K562 (cell line): ENCODE data around the gene TMSB4X. TPM values are rescaled to one million over a fixed set of nuclear protein-coding genes. Genes with fewer than 3 reads are reported as not detected.

Experiments
- FOXJ2 ChIP-seq: fragments of 200-800 bp; sonication (Bioruptor generic); IDR thresholded peaks from 2 replicates; pipeline ENCODE4 v1.6.1; 2016; ENCODE audit warnings: missing genetic modification characterization, missing compliant biosample characterization
- KAT8 ChIP-seq: fragments of 450-650 bp; IDR thresholded peaks from 2 replicates; pipeline ENCODE4 v1.6.1; 2016; ENCODE audit warnings: low read depth, mild to moderate bottlenecking
- MCM7 ChIP-seq, 2 experiments: fragments of 450-650 bp; IDR thresholded peaks; 2 replicates each; pipeline ENCODE4 v1.6.1; 2016 to 2018
- NR2C2 ChIP-seq, 2 experiments: fragments of 200-800 bp in 1 of 2; sonication (Bioruptor generic) in 1 of 2; sonication (generic) in 1 of 2; formaldehyde crosslinking in 1 of 2; IDR thresholded peaks; 2 replicates each; pipeline versions ENCODE4 v1.6.1 to v1.8.0; 2016 to 2022; ENCODE audit warnings: mild to moderate bottlenecking in 1 of 2, missing compliant biosample characterization in 1 of 2, missing genetic modification characterization in 1 of 2, missing genetic modification reagents in 1 of 2
- PTBP1 ChIP-seq: fragments of 200-400 bp; formaldehyde crosslinking; IDR thresholded peaks from 2 replicates; pipeline ENCODE4 v1.6.1; 2017; ENCODE audit warnings: low read depth, low read length
- RFX7 ChIP-seq: fragments of 250-450 bp; sonication (Bioruptor Pico); IDR thresholded peaks from 2 replicates; pipeline ENCODE4 v1.5.1; 2021; ENCODE audit warnings: mild to moderate bottlenecking
- RUNX1 ChIP-seq: sonication (generic); IDR thresholded peaks from 2 replicates; pipeline ENCODE4 v1.6.1; 2016; ENCODE audit warnings: antibody characterized with exemption, low read depth
- TBL1XR1 ChIP-seq, 2 experiments: IDR thresholded peaks; 2 replicates each; pipeline ENCODE4 v1.6.1; 2012; ENCODE audit warnings: improper control_type of control experiment in 2 of 2, low read length in 2 of 2, mild to moderate bottlenecking in 1 of 2
- ZBTB43 ChIP-seq: sonication (generic); formaldehyde crosslinking; IDR thresholded peaks from 2 replicates; pipeline ENCODE4 v1.8.0; 2023; ENCODE audit warnings: mild to moderate bottlenecking, missing genetic modification reagents
- ZNF263 ChIP-seq: sonication (generic); formaldehyde crosslinking; IDR thresholded peaks from 2 replicates; pipeline ENCODE4 v1.8.0; 2022; ENCODE audit warnings: mild to moderate bottlenecking, missing genetic modification reagents, borderline replicate concordance
- ZNF639 ChIP-seq, 2 experiments: fragments of 200-800 bp in 1 of 2; sonication (Bioruptor generic) in 1 of 2; sonication (generic) in 1 of 2; formaldehyde crosslinking in 1 of 2; IDR thresholded peaks in 1 of 2; conservative IDR thresholded peaks in 1 of 2; 2 replicates each; pipeline versions ENCODE4 v1.5.0 to v1.6.1; 2016 to 2020; ENCODE audit warnings: missing compliant biosample characterization in 1 of 2, missing genetic modification characterization in 1 of 2, missing genetic modification reagents in 1 of 2
- ZNF766 ChIP-seq: fragments of 200-800 bp; sonication (Bioruptor generic); conservative IDR thresholded peaks from 2 replicates; pipeline ENCODE4 v1.6.1; 2016; ENCODE audit warnings: missing genetic modification characterization, missing compliant biosample characterization
- polyA plus RNA-seq, 8 experiments: library from polyadenylated mRNA; depleted of rRNA in 4 of 8; stranded (reverse) in 5 of 8; unstranded in 3 of 8; fragments of >200 nt; fragmentation: Nextera tagmentation in 2 of 8; fragmentation: Illumina TruSeq in 1 of 8; extraction: Ambion mirVana in 2 of 8; extraction: Trizol in 1 of 8; gene quantifications; 2 replicates each; pipeline versions ENCODE4 v1.2.1 to v1.2.3, GENCODE V29; 2011 to 2014; ENCODE audit warnings: inconsistent platforms in 1 of 8, missing spikeins in 1 of 8
- total RNA-seq, 7 experiments: library from RNA; depleted of rRNA in 6 of 7; stranded (reverse); fragments of >200 nt in 6 of 7; fragmentation: Illumina TruSeq in 2 of 7; extraction: Trizol in 2 of 7; gene quantifications; 2 replicates each; pipeline versions ENCODE4 v1.2.1 to v1.2.3, GENCODE V29; 2011 to 2021; ENCODE audit warnings: low replicate concordance in 1 of 7

Gene TMSB4X
- total and polyA plus RNA-seq, 9 of the 15 experiments (the other 6 are each of a cell fraction or from before 2014, with no cell fraction given) = 1,035 to 2,035 (median 1,529) TPM

GRCh38 chrX:12974305-12974795, 560 bp upstream of the TMSB4X start (continued):
- TF ChIP-seq NR2C2 (CRISPR knock-in tag; IDR thresholded peaks at IDR 0.05) = no peak
- no peak for TF ChIP-seq NR2C2 (tag; IDR thresholded peaks at IDR 0.05)
- no peak for TF ChIP-seq RUNX1
- no peak for TF ChIP-seq MCM7 (IDR thresholded peaks at IDR 0.05)
- no peak for TF ChIP-seq PTBP1
- no peak for TF ChIP-seq KAT8
- TF ChIP-seq ZNF766 (CRISPR knock-in tag) = no peak; the same call in 1 of the 2 replicates
- TF ChIP-seq FOXJ2 (tag) = no peak
- TF ChIP-seq ZBTB43 = no peak
- TF ChIP-seq TBL1XR1 (IDR thresholded peaks at IDR 0.05; ENCODE audit: low read length in 2 of 2) = no peak
- TF ChIP-seq ZNF639 (CRISPR knock-in tag; conservative IDR thresholded peaks at IDR 0.05 in 1 of 2, IDR thresholded peaks at IDR 0.05 in 1 of 2) = peak in 1 of 2 experiments; percentile 60; a peak in 1 of 4 replicates
- TF ChIP-seq RFX7 (CRISPR knock-in tag) = no peak
- no peak for TF ChIP-seq ZNF263 (CRISPR knock-in tag)
